KMS-11 (cell line): ENCODE measurements around the gene FBN1.

ENCODE experiments used
- H2AFZ ChIP-seq: fragments of 200-600 bp; sonication (generic); 2 replicates; pipeline ENCODE4 v1.6.1; 2016; ENCODE audit warnings: antibody characterized with exemption, mixed run types, low read depth
- H3K27ac ChIP-seq: fragments of 200-600 bp; sonication (generic); 2 replicates; pipeline ENCODE4 v1.6.1; 2016; ENCODE audit warnings: mild to moderate bottlenecking, mixed run types
- H3K27me3 ChIP-seq: fragments of 200-600 bp; sonication (generic); 2 replicates; pipeline ENCODE4 v1.6.1; 2017; ENCODE audit warnings: mild to moderate bottlenecking, low read depth, mixed run types, moderate library complexity; ENCODE audit not compliant: insufficient read depth
- H3K36me3 ChIP-seq: fragments of 200-600 bp; sonication (generic); 2 replicates; pipeline ENCODE4 v1.6.1; 2017; ENCODE audit warnings: mild to moderate bottlenecking, mixed run types; ENCODE audit not compliant: insufficient read depth
- H3K4me1 ChIP-seq: fragments of 200-600 bp; sonication (generic); 2 replicates; pipeline ENCODE4 v1.6.1; 2016; ENCODE audit warnings: mild to moderate bottlenecking, low read depth, mixed run types; ENCODE audit not compliant: poor library complexity, severe bottlenecking
- H3K4me2 ChIP-seq: fragments of 200-600 bp; sonication (generic); 2 replicates; pipeline ENCODE4 v1.7.0; 2016; ENCODE audit warnings: mild to moderate bottlenecking, mixed run types
- H3K4me3 ChIP-seq: fragments of 200-600 bp; sonication (generic); IDR thresholded peaks from 2 replicates; pipeline ENCODE4 v1.6.1; 2017; ENCODE audit warnings: low read depth, low read length, mixed read lengths; ENCODE audit not compliant: insufficient read depth
- H3K79me2 ChIP-seq: fragments of 200-600 bp; sonication (generic); 2 replicates; pipeline ENCODE4 v1.6.1; 2016; ENCODE audit warnings: low read depth, mixed run types; ENCODE audit not compliant: insufficient read depth
- H3K9ac ChIP-seq: fragments of 200-600 bp; sonication (generic); 2 replicates; pipeline ENCODE4 v1.6.1; 2016; ENCODE audit warnings: mild to moderate bottlenecking, mixed run types
- H4K20me1 ChIP-seq: fragments of 200-600 bp; sonication (generic); 2 replicates; pipeline ENCODE4 v1.6.1; 2016; ENCODE audit warnings: mild to moderate bottlenecking, mixed run types; ENCODE audit not compliant: insufficient read depth
- CTCF ChIP-seq: fragments of 200-600 bp; sonication (generic); conservative IDR thresholded peaks from 2 replicates; pipeline ENCODE4 v1.6.1; 2017; ENCODE audit warnings: low read depth, mild to moderate bottlenecking, antibody characterized with exemption, low read length, moderate library complexity, mixed read lengths

Gene FBN1

GRCh38 chr15:48473667-48474066 lies 171.8 kb downstream of the FBN1 start:
- Histone ChIP-seq H3K36me3 (no peaks in the 10 kb centered on the region), H3K27me3 (no peaks in the 10 kb centered on the region), H2AFZ (no peak overlapping the region), H3K27ac (no peak overlapping the region), H4K20me1 (no peaks in the 10 kb centered on the region), H3K4me1 (no peaks in the 10 kb centered on the region), H3K9ac (no peak overlapping the region), H3K4me2 (no peak overlapping the region), H3K4me3 (no peak overlapping the region), H3K79me2 (no peaks in the 10 kb centered on the region)
- TF ChIP-seq CTCF = no peak

GRCh38 chr15:48472756-48473155 lies 172.8 kb downstream of the FBN1 start:
- no peak overlapping the region for H3K4me3 ChIP-seq
- H3K36me3 ChIP-seq = no peaks in the 10 kb centered on the region
- no peak overlapping the region for H3K27ac ChIP-seq
- no peaks in the 10 kb centered on the region for H3K27me3 ChIP-seq
- no peak overlapping the region for H3K4me2 ChIP-seq
- no peak overlapping the region for H2AFZ ChIP-seq
- TF ChIP-seq CTCF = no peak
- H3K79me2 ChIP-seq = no peaks in the 10 kb centered on the region
- H3K4me1 ChIP-seq = no peaks in the 10 kb centered on the region
- H4K20me1 ChIP-seq = no peaks in the 10 kb centered on the region
- H3K9ac ChIP-seq = no peak overlapping the region

- Histone ChIP-seq H3K27ac (no peak overlapping the region), H2AFZ (no peak overlapping the region), H3K27me3 (no peaks in the 10 kb centered on the region), H3K36me3 (no peaks in the 10 kb centered on the region), H3K9ac (no peak overlapping the region), H3K4me1 (no peaks in the 10 kb centered on the region), H3K79me2 (no peaks in the 10 kb centered on the region), H3K4me3 (no peak overlapping the region), H3K4me2 (no peak overlapping the region), H4K20me1 (no peaks in the 10 kb centered on the region)
- no peak for TF ChIP-seq CTCF
These were observed 174.4 kb downstream of the FBN1 start for GRCh38 chr15:48471073-48471472.

- H3K9ac ChIP-seq = no peak overlapping the region
- no peaks in the 10 kb centered on the region for H3K4me1 ChIP-seq
- H3K27me3 ChIP-seq = no peaks in the 10 kb centered on the region
- no peak overlapping the region for H3K4me3 ChIP-seq
- no peak for TF ChIP-seq CTCF
- no peak overlapping the region for H2AFZ ChIP-seq
- no peak overlapping the region for H3K27ac ChIP-seq
- no peaks in the 10 kb centered on the region for H3K79me2 ChIP-seq
- no peaks in the 10 kb centered on the region for H4K20me1 ChIP-seq
- H3K36me3 ChIP-seq = no peaks in the 10 kb centered on the region
- no peak overlapping the region for H3K4me2 ChIP-seq
These were observed 175.4 kb downstream of the FBN1 start for GRCh38 chr15:48470096-48470495.

GRCh38 chr15:48469681-48470080 lies 175.8 kb downstream of the FBN1 start:
- Histone ChIP-seq H3K4me3 (no peak overlapping the region), H4K20me1 (no peaks in the 10 kb centered on the region), H3K9ac (no peak overlapping the region), H3K4me1 (no peaks in the 10 kb centered on the region), H3K27me3 (no peaks in the 10 kb centered on the region), H2AFZ (no peak overlapping the region), H3K4me2 (no peak overlapping the region), H3K27ac (no peak overlapping the region), H3K79me2 (no peaks in the 10 kb centered on the region), H3K36me3 (no peaks in the 10 kb centered on the region)
- TF ChIP-seq CTCF = no peak
